HepG2 (cell line): ENCODE measurements around the gene TMEM106B. TPM values are rescaled to one million over a fixed set of nuclear protein-coding genes. Genes with fewer than 3 reads are reported as not detected.
A peak's percentile ranks its signal among the peaks of the same experiment; 100 is the strongest.

Source experiments
- AFF4 ChIP-seq: sonication (generic); formaldehyde crosslinking; IDR thresholded peaks from 2 replicates; pipeline ENCODE4 v1.4.0; 2020; ENCODE audit warnings: missing genetic modification reagents
- DMTF1 ChIP-seq: sonication (generic); formaldehyde crosslinking; IDR thresholded peaks from 2 replicates; pipeline ENCODE4 v1.4.0; 2020; ENCODE audit warnings: mild to moderate bottlenecking, missing genetic modification reagents
- DPF2 ChIP-seq: sonication (generic); formaldehyde crosslinking; IDR thresholded peaks from 2 replicates; pipeline ENCODE4 v1.4.0; 2020; ENCODE audit warnings: mild to moderate bottlenecking, low read depth, missing genetic modification reagents, borderline replicate concordance
- DZIP1 ChIP-seq: sonication (generic); formaldehyde crosslinking; IDR thresholded peaks from 2 replicates; pipeline ENCODE4 v1.5.0; 2020; ENCODE audit warnings: mild to moderate bottlenecking, missing genetic modification reagents
- FOXC1 ChIP-seq: sonication (generic); formaldehyde crosslinking; IDR thresholded peaks from 2 replicates; pipeline ENCODE4 v1.8.0; 2022; ENCODE audit warnings: mild to moderate bottlenecking, missing genetic modification reagents, borderline replicate concordance
- HMGXB3 ChIP-seq: sonication (generic); formaldehyde crosslinking; IDR thresholded peaks from 2 replicates; pipeline ENCODE4 v1.4.0; 2020; ENCODE audit warnings: missing genetic modification reagents, borderline replicate concordance
- NFE2L1 ChIP-seq: sonication (generic); formaldehyde crosslinking; IDR thresholded peaks from 2 replicates; pipeline ENCODE4 v1.4.0; 2020; ENCODE audit warnings: missing genetic modification reagents, mild to moderate bottlenecking, borderline replicate concordance
- NR3C1 ChIP-seq: sonication (generic); formaldehyde crosslinking; IDR thresholded peaks from 2 replicates; pipeline ENCODE4 v1.4.0; 2020; ENCODE audit warnings: missing genetic modification reagents
- SOX5 ChIP-seq: IDR thresholded peaks from 2 replicates; pipeline ENCODE4 v1.6.1; 2016; ENCODE audit warnings: borderline replicate concordance
- TEAD2 ChIP-seq: sonication (generic); formaldehyde crosslinking; IDR thresholded peaks from 2 replicates; pipeline ENCODE4 v1.9.0; 2021; ENCODE audit warnings: missing genetic modification reagents
- ZFP36L2 ChIP-seq: sonication (generic); formaldehyde crosslinking; IDR thresholded peaks from 2 replicates; pipeline ENCODE4 v1.4.0; 2020; ENCODE audit warnings: missing genetic modification reagents
- ZMYM3 ChIP-seq: sonication (generic); formaldehyde crosslinking; IDR thresholded peaks from 2 replicates; pipeline ENCODE4 v1.5.1; 2020; ENCODE audit warnings: mild to moderate bottlenecking, missing genetic modification reagents
- ZNF33B ChIP-seq: sonication (generic); formaldehyde crosslinking; IDR thresholded peaks from 2 replicates; pipeline ENCODE4 v1.5.1; 2020; ENCODE audit warnings: mild to moderate bottlenecking, missing genetic modification reagents
- ZNF616 ChIP-seq: sonication (generic); formaldehyde crosslinking; IDR thresholded peaks from 2 replicates; pipeline ENCODE4 v1.5.0; 2020; ENCODE audit warnings: low read depth, mild to moderate bottlenecking, missing genetic modification reagents
- ZNF747 ChIP-seq: sonication (generic); formaldehyde crosslinking; IDR thresholded peaks from 2 replicates; pipeline ENCODE4 v1.8.1; 2023; ENCODE audit warnings: missing genetic modification reagents, mild to moderate bottlenecking, borderline replicate concordance
- polyA plus RNA-seq, 8 experiments: library from polyadenylated mRNA; depleted of rRNA in 3 of 8; stranded (reverse) in 7 of 8; unstranded in 1 of 8; fragments of >200 nt; fragmentation: Illumina TruSeq in 4 of 8; extraction: Trizol in 4 of 8; gene quantifications; 2 replicates each; pipeline versions ENCODE4 v1.2.1 to v1.2.3, GENCODE V29; 2011 to 2016; ENCODE audit warnings: low read depth in 4 of 8, missing spikeins in 1 of 8, mixed read lengths in 1 of 8; ENCODE audit not compliant: insufficient read depth in 1 of 8
- total RNA-seq, 5 experiments: library from RNA; depleted of rRNA; stranded (reverse); fragments of >200 nt; fragmentation: Illumina TruSeq; extraction: Trizol; gene quantifications; 2 replicates each; pipeline ENCODE4 v1.2.3, GENCODE V29; 2016; ENCODE audit warnings: low read depth in 1 of 5

Gene TMEM106B
- total and polyA plus RNA-seq, 2 of the 13 experiments (the other 11 are each of a cell fraction or from before 2014, with no cell fraction given), result 16.8 to 25.1 TPM

- peak; percentile 43; the same call in 1 of the 2 replicates for TF ChIP-seq HMGXB3 (CRISPR knock-in tag)
- TF ChIP-seq FOXC1 (CRISPR knock-in tag), result peak; percentile 100
- peak; percentile 97 for TF ChIP-seq ZNF747 (CRISPR knock-in tag)
- TF ChIP-seq NR3C1 (CRISPR knock-in tag), result no peak
- TF ChIP-seq ZNF616 (CRISPR knock-in tag), result peak; percentile 96
- TF ChIP-seq ZMYM3 (CRISPR knock-in tag), result peak; percentile 40; the same call in 1 of the 2 replicates
- peak; percentile 99 for TF ChIP-seq ZNF33B (CRISPR knock-in tag)
- TF ChIP-seq DMTF1, result peak; percentile 89; the same call in 1 of the 2 replicates
- peak; percentile 88 for TF ChIP-seq DZIP1 (CRISPR knock-in tag)
- 0 out of 2 replicates have a peak, but pooled peaks have one; percentile 29 for TF ChIP-seq AFF4 (CRISPR knock-in tag)
- TF ChIP-seq SOX5 (CRISPR knock-in tag), result no peak; the same call in 1 of the 2 replicates
- peak; percentile 79; the same call in 1 of the 2 replicates for TF ChIP-seq TEAD2 (CRISPR knock-in tag)
- 0 out of 2 replicates have a peak, but pooled peaks have one; percentile 69 for TF ChIP-seq ZFP36L2 (CRISPR knock-in tag)
- peak; percentile 54 for TF ChIP-seq DPF2 (CRISPR knock-in tag)
- peak; percentile 89; the same call in 1 of the 2 replicates for TF ChIP-seq NFE2L1
These were observed at the start of gene TMEM106B (continued) for GRCh38 chr7:12211054-12211710.
